Activated CD4-positive, alpha-beta memory T cell treated with anti-CD3 and anti-CD28 coated beads for 36 hours (primary cell): ENCODE results near the gene AFMID. TPM values are rescaled to one million over a fixed set of nuclear protein-coding genes. Genes with fewer than 3 reads are reported as not detected.

Experiments
- CTCF ChIA-PET: fragments of 350-600 bp; sonication (Branson Sonifier 250); formaldehyde crosslinking; loops from one replicate; lab custom pipeline; 2021; ENCODE audit warnings: antibody characterized with exemption, inconsistent platforms; lab: Charles Lee
- POLR2A ChIA-PET: fragments of 350-600 bp; sonication (Branson Sonifier 250); formaldehyde crosslinking; loops from one replicate; lab custom pipeline; 2021; ENCODE audit warnings: antibody characterized with exemption; lab: Charles Lee
- DNase-seq: peaks from one replicate; pipeline ENCODE4 v3.0.0-alpha.2; 2020
- H3K27ac Mint-ChIP-seq: one replicate; pipeline ENCODE4 v1.8.0; 2021; ENCODE audit warnings: mixed read lengths
- H3K27me3 Mint-ChIP-seq: one replicate; pipeline ENCODE4 v1.8.0; 2021; ENCODE audit warnings: mixed read lengths
- H3K36me3 Mint-ChIP-seq: one replicate; pipeline ENCODE4 v1.8.0; 2021; ENCODE audit warnings: mixed read lengths
- H3K4me1 Mint-ChIP-seq: one replicate; pipeline ENCODE4 v1.8.0; 2021; ENCODE audit warnings: low read depth, mixed read lengths
- H3K4me3 Mint-ChIP-seq: one replicate; pipeline ENCODE4 v1.8.0; 2021; ENCODE audit warnings: mild to moderate bottlenecking, mixed read lengths
- H3K9me3 Mint-ChIP-seq: one replicate; pipeline ENCODE4 v1.8.0; 2021; ENCODE audit warnings: mixed read lengths
- intact Hi-C: fragments of 100-400 bp; cut with micrococcal nuclease; formaldehyde crosslinking; loops from one replicate; pipeline ENCODE4 v1.15.1; 2023
- total RNA-seq, 2 experiments: library from RNA; stranded (reverse); gene quantifications; one replicate each; pipeline ENCODE4 v1.2.3, GENCODE V29; 2021

AFMID gene
- total RNA-seq, 2 experiments from 2014 or later: 16.8 to 19.0 TPM

DNA sequence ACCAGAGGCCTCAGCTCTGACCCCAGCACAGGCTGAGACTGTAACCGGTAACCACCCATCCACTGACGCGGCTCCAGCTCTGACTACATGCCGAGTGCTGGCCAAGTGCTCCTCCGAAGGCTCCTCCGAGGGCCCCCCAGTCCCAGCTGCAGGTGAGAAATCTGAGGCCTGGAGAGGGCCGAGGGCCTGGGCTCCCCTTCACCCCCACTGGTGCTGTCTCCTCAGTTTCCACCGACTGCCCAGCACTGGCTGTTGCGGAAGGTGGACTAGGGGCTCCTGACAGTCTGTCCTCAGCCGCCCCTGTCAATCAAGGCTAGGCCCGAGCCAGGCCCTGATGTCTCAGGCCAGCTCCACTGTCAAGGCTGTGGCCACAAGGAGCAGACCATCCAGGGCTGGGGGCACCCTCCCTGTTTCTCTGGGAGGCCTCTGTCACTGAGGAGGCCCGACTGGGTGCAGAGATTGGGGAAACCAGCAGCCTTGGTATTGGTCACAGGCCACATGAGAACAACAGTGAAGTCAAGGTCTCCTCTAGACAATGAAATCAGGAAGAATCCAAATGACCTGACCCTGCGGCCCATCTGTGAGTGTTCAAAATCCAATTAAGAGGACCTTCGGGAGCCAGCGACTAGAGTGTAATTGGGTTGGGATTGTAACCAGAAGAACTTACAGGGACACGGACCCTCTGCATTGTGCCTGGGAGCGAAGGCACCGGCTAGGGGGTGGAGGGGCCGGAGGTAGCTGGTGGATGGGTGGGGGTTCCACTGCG, 49.4 kb downstream of the AFMID start:
- no peaks in the 10 kb centered on the region for H3K36me3 Mint-ChIP-seq
- H3K27ac Mint-ChIP-seq: no peak overlapping the region
- H3K4me3 Mint-ChIP-seq: no peak overlapping the region
- ChIA-PET CTCF (interaction anchor here (1.5 kb wide), 1 partner anchor 15 kb away, joined by 7 read pairs; no protein-coding TSS in a partner anchor), POLR2A (no interaction called here)
- intact Hi-C loops: no loop called here
- no peaks in the 10 kb centered on the region for H3K9me3 Mint-ChIP-seq
- no peak for DNase-seq
- H3K4me1 Mint-ChIP-seq: peaks cover 9% of the 10 kb centered on the region
- peaks cover 10% of the 10 kb centered on the region for H3K27me3 Mint-ChIP-seq

DNA sequence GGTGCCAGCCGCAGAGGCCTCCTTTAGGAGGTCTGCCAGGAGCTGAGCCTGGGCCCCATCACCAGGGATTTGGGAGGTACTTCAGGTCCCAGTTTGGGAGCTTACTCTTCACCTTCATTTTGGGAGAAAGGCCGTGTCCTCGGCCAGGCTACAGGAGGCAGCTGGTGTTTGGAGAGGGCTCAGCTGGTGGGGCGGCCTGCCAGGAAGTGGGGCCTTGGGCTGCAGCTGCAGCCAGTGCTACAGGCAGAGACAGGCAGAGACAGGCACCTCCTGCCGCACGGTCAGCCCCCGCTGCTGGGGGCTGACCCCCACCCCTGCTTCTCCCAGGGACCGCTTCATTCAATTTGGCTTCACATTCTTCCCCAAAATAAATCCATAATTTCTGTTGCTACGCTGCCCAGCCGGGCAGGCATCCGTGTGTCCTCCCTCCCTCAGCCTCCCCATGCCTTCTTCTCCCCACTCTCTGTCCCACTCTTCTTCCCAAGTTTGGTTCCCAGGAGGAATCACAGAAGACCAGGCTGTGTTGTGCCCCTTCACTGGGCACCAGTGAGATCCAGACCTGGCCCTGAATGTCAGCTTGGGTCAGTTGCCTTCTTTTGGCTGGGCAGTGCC, 50.3 kb downstream of the AFMID start:
- no peaks in the 10 kb centered on the region for H3K36me3 Mint-ChIP-seq
- no peak overlapping the region for H3K27ac Mint-ChIP-seq
- H3K27me3 Mint-ChIP-seq: peaks cover 5% of the 10 kb centered on the region
- H3K9me3 Mint-ChIP-seq: no peaks in the 10 kb centered on the region
- DNase-seq: no peak
- intact Hi-C loops: no loop called here
- ChIA-PET POLR2A (no interaction called here), CTCF (interaction anchor here (1.5 kb wide), 1 partner anchor 14 kb away, joined by 7 read pairs; no protein-coding TSS in a partner anchor)
- no peak overlapping the region for H3K4me3 Mint-ChIP-seq
- peaks cover 5% of the 10 kb centered on the region for H3K4me1 Mint-ChIP-seq

DNA sequence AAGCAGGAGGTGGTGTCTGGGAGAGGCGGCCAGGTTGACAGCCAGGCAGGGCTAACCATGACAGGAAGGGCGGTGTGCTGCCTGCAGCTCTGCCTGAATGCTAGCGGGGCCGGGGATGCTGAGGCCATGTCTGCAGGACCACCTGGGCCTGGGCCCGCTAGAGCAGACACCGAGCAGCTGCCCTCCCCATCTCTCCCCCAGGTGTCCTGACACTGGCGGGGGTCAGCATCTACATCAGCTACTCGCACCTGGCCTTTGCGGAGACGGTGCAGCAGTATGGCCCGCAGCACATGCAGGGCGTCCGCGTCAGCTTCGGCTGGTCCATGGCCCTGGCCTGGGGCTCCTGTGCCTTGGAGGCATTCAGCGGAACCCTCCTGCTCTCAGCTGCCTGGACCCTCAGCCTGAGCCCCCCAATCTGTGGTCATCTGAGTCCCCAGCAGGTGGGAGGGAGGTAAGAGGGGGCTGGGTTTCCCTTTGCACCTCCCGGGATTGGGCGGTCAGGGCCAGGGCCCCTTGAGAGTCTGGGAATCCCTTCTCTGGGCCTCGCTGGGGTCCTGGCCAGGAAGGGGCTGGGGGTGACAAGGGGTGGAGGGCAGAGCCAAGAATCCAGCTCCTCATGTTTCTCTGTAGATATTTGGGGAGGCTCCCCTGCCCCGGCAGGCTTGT, 51.8 kb downstream of the AFMID start:
- intact Hi-C loops: no loop called here
- ChIA-PET CTCF (interaction anchor here (1.3 kb wide), 1 partner anchor 63 kb away, joined by 3 read pairs; no protein-coding TSS in a partner anchor), POLR2A (no interaction called here)
- H3K4me3 Mint-ChIP-seq: no peak overlapping the region
- DNase-seq: no peak
- H3K9me3 Mint-ChIP-seq: no peaks in the 10 kb centered on the region
- H3K4me1 Mint-ChIP-seq: no peaks in the 10 kb centered on the region
- no peak overlapping the region for H3K27ac Mint-ChIP-seq
- H3K36me3 Mint-ChIP-seq: no peaks in the 10 kb centered on the region
- no peaks in the 10 kb centered on the region for H3K27me3 Mint-ChIP-seq

DNA sequence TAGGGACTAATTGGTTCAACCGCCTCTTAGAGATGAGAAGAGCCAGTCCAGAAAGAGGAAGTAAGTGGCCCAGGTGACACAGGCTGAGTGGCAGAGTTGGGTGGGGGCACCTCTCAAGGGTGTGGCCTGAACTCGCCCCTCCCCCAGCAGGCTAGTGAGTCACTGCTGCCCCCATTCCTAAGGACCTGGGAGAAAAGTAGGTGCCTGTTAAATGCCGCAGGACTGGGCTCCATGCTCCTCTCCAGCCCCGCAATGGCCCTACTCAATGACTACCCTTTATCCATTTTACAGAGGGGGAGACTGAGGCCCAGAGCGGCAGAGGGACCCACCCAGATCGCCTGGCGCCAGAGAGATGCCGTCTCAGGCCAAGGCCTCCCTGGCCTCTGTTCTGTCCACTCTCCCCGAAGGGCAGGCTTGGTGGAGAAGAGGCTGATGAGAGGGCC, 52.3 kb downstream of the AFMID start:
- Mint-ChIP-seq H3K27ac (no peak overlapping the region), H3K36me3 (no peaks in the 10 kb centered on the region), H3K4me1 (no peaks in the 10 kb centered on the region), H3K9me3 (no peaks in the 10 kb centered on the region), H3K27me3 (no peaks in the 10 kb centered on the region), H3K4me3 (no peak overlapping the region)
- intact Hi-C loops: no loop called here
- ChIA-PET POLR2A (no interaction called here), CTCF (interaction anchor here (1.3 kb wide), 1 partner anchor 63 kb away, joined by 3 read pairs; no protein-coding TSS in a partner anchor)
- no peak for DNase-seq

DNA sequence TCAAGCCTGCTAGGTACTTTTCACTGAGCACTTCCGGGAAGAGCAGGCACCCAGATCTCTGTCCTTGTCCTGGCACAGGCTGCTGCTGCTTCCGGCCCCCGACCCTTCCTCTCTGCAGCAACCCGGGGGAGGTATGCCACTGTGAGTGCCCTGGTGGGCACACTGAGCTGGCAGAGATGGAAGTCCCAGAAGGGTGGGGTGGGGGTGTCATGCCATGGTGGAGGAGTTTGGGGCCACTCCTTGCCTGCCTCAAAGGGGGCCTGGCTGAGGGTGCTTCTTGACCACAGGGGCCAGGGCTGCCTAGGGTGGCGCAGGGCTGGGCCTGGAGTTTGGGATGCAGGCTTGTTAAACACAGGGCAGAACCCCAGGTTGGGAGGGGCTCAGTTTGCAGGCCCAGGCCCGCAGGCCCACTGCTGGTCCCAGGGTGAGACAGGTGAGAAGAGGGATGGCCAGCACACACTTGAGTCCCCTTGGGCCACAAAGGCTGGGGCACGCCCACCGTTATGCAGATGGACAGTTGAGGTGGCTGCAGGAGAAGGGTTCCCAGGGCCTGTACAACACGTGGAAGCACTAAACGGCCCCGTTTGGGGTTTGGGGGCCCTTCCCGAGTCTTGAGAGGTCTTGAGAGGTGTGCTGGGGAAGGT, 53.0 kb downstream of the AFMID start:
- Mint-ChIP-seq H3K4me3 (no peak overlapping the region), H3K36me3 (no peaks in the 10 kb centered on the region), H3K4me1 (no peaks in the 10 kb centered on the region), H3K27ac (no peak overlapping the region), H3K9me3 (no peaks in the 10 kb centered on the region), H3K27me3 (no peaks in the 10 kb centered on the region)
- POLR2A ChIA-PET: no interaction called here
- intact Hi-C loops: no loop called here
- no peak for DNase-seq
- CTCF ChIA-PET: interaction anchor here (1.1 kb wide), 1 partner anchor 11 kb away, joined by 4 read pairs; no protein-coding TSS in a partner anchor

GRCh38 chr17:78240839-78241238, 53.7 kb downstream of the AFMID start:
- Mint-ChIP-seq H3K9me3 (no peaks in the 10 kb centered on the region), H3K4me3 (no peak overlapping the region), H3K4me1 (no peaks in the 10 kb centered on the region), H3K27me3 (no peaks in the 10 kb centered on the region), H3K27ac (no peak overlapping the region), H3K36me3 (no peaks in the 10 kb centered on the region)
- CTCF ChIA-PET: interaction anchor here (1.1 kb wide), 1 partner anchor 10 kb away, joined by 4 read pairs; no protein-coding TSS in a partner anchor
- intact Hi-C loops: no loop called here
- DNase-seq: no peak
- POLR2A ChIA-PET: interaction anchor here (0.5 kb wide), 1 partner anchor 23 kb away, joined by 4 read pairs; no protein-coding TSS in a partner anchor

GRCh38 chr17:78241277-78242023, 54.3 kb downstream of the AFMID start:
- POLR2A ChIA-PET: interaction anchor here (0.5 kb wide), 1 partner anchor 23 kb away, joined by 4 read pairs; no protein-coding TSS in a partner anchor
- Mint-ChIP-seq H3K9me3 (no peaks in the 10 kb centered on the region), H3K4me3 (no peak overlapping the region), H3K27me3 (no peaks in the 10 kb centered on the region), H3K27ac (no peak overlapping the region), H3K36me3 (no peaks in the 10 kb centered on the region), H3K4me1 (no peaks in the 10 kb centered on the region)
- intact Hi-C loops: no loop called here
- CTCF ChIA-PET: no interaction called here
- DNase-seq: no peak

DNA sequence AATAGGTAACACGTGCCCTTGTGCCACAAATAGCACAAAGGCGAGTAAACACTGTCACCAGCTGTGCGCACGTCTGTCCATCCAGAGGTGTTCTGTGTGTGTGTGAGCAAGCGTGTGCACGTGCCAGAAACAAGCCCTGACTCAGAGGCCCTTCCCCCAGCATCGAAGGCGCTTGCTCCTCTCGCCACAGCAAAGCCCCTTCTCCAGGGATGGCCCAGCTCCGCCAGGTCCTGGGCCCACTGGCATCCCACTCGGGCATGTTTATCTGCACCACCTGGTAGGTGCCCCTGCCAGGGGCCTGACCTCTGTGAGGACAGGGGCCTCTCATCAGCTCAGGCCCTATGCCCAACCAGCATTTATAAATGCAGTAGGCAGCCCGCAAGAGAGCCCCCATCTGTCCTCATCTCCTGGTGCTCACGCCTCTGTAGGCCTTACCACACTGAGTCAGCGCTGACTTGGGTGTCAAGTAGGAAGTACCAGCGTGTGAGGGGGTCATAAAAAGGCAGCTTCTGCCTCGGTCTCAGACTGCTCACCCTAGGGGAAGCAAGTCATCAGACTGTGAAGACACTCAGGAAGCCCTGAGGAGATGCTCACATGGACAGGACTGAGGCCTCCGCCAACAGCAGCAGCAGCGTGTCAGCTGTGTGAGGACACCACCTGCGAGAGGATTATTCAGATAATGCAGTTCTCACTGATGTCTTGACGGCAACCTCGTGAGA, 55.0 kb downstream of the AFMID start:
- no peak overlapping the region for H3K27ac Mint-ChIP-seq
- H3K9me3 Mint-ChIP-seq: no peaks in the 10 kb centered on the region
- no peaks in the 10 kb centered on the region for H3K36me3 Mint-ChIP-seq
- POLR2A ChIA-PET: no interaction called here
- no peak overlapping the region for H3K4me3 Mint-ChIP-seq
- no peak for DNase-seq
- CTCF ChIA-PET: no interaction called here
- no peaks in the 10 kb centered on the region for H3K4me1 Mint-ChIP-seq
- intact Hi-C loops: no loop called here
- no peaks in the 10 kb centered on the region for H3K27me3 Mint-ChIP-seq

DNA sequence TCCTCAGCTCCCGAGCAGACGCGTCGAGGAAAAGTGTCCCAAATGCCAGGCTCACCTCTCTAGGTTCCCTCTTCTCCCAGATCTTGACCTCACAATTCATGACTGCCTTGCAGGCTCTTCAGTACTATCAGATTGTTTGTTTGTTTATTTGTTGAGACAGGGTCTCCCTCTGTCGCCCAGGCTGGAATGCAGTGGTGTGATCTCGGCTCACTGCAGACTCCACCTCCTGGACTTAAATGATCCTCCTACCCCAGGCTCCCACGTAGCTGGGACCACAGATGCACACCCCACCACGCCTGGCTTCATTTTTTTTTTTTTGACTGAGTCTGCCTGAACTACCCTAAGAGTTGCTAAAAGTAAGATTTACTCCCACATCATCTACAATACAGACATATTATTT, 60.1 kb downstream of the AFMID start:
- DNase-seq: no peak
- ChIA-PET CTCF (interaction anchor here (0.6 kb wide), 1 partner anchor 231 kb away, joined by 3 read pairs; no protein-coding TSS in a partner anchor), POLR2A (no interaction called here)
- H3K4me1 Mint-ChIP-seq: peaks cover 16% of the 10 kb centered on the region
- intact Hi-C loops: no loop called here
- no peaks in the 10 kb centered on the region for H3K27me3 Mint-ChIP-seq
- no peak overlapping the region for H3K27ac Mint-ChIP-seq
- no peaks in the 10 kb centered on the region for H3K9me3 Mint-ChIP-seq
- no peaks in the 10 kb centered on the region for H3K36me3 Mint-ChIP-seq
- H3K4me3 Mint-ChIP-seq: no peak overlapping the region

GRCh38 chr17:78248051-78248914, 61.1 kb downstream of the AFMID start:
- POLR2A ChIA-PET: no interaction called here
- H3K9me3 Mint-ChIP-seq: no peaks in the 10 kb centered on the region
- no peak for DNase-seq
- no peak overlapping the region for H3K4me3 Mint-ChIP-seq
- CTCF ChIA-PET: interaction anchor here (1.1 kb wide), 1 partner anchor 245 kb away, joined by 4 read pairs; no protein-coding TSS in a partner anchor
- no peaks in the 10 kb centered on the region for H3K36me3 Mint-ChIP-seq
- H3K27me3 Mint-ChIP-seq: no peaks in the 10 kb centered on the region
- intact Hi-C loops: no loop called here
- H3K27ac Mint-ChIP-seq: no peak overlapping the region
- peaks cover 25% of the 10 kb centered on the region for H3K4me1 Mint-ChIP-seq
